Activated CD8-positive, alpha-beta T cell treated with anti-CD3 and anti-CD28 coated beads, Interleukin-2, amount 10 ng/mL, durations not matched to agents 7 days and 5 days (primary cell): ENCODE results near the gene INO80B. TPM values are rescaled to one million over a fixed set of nuclear protein-coding genes. Genes with fewer than 3 reads are reported as not detected.
A peak's percentile ranks its signal among the peaks of the same experiment; 100 is the strongest.

Experiments
- ATAC-seq: fragments of 150-1000 bp; cut with Tn5 transposase; one replicate; pipeline ENCODE4 v1.10.0; 2021; ENCODE audit warnings: moderate library complexity
- CTCF ChIA-PET: fragments of 350-600 bp; sonication (Branson Sonifier 250); formaldehyde crosslinking; loops from one replicate; lab custom pipeline; 2021; ENCODE audit warnings: antibody characterized with exemption; lab: Charles Lee
- POLR2A ChIA-PET: fragments of 350-600 bp; sonication (Branson Sonifier 250); formaldehyde crosslinking; loops from one replicate; lab custom pipeline; 2021; ENCODE audit warnings: antibody characterized with exemption; lab: Charles Lee
- DNase-seq: peaks from one replicate; pipeline ENCODE4 v3.0.0-alpha.2; 2020
- H3K27ac Mint-ChIP-seq: one replicate; pipeline ENCODE4 v1.8.0; 2021; ENCODE audit warnings: mild to moderate bottlenecking, mixed read lengths
- H3K27me3 Mint-ChIP-seq: one replicate; pipeline ENCODE4 v1.8.0; 2021; ENCODE audit warnings: low read depth, mixed read lengths
- H3K36me3 Mint-ChIP-seq: one replicate; pipeline ENCODE4 v1.8.0; 2021; ENCODE audit warnings: low read depth, mixed read lengths
- H3K4me1 Mint-ChIP-seq: one replicate; pipeline ENCODE4 v1.8.0; 2021; ENCODE audit warnings: low read depth, mixed read lengths
- H3K4me3 Mint-ChIP-seq: one replicate; pipeline ENCODE4 v1.8.0; 2021; ENCODE audit warnings: mild to moderate bottlenecking, mixed read lengths
- H3K9me3 Mint-ChIP-seq: one replicate; pipeline ENCODE4 v1.8.0; 2022; ENCODE audit warnings: mixed read lengths; ENCODE audit not compliant: insufficient read depth
- total RNA-seq, 2 experiments: library from RNA; stranded (reverse); gene quantifications; one replicate each; pipeline ENCODE4 v1.2.3, GENCODE V29; 2021

The INO80B gene
- total RNA-seq, 2 experiments from 2014 or later: 25.7 to 29.1 TPM

GRCh38 chr2:74505448-74506246 lies 50.8 kb downstream of the INO80B start:
- no peaks in the 10 kb centered on the region for H3K9me3 Mint-ChIP-seq
- peaks cover 63% of the 10 kb centered on the region for H3K4me1 Mint-ChIP-seq
- peaks cover 35% of the 10 kb centered on the region for H3K27me3 Mint-ChIP-seq
- ChIA-PET POLR2A (interaction anchor here (1.1 to 3.3 kb wide), 3 partner anchors 10 to 24 kb away, joined by 3 to 17 read pairs (median 6); partner anchors contain the start of genes AUP1, HTRA2 and TLX2), CTCF (interaction anchor here (2.4 to 5.1 kb wide), 3 partner anchors 27 to 81 kb away, joined by 21 to 43 read pairs (median 23); no protein-coding TSS in a partner anchor)
- no peak for DNase-seq
- no peak overlapping the region for H3K4me3 Mint-ChIP-seq
- peaks cover 43% of the 10 kb centered on the region for H3K36me3 Mint-ChIP-seq
- ATAC-seq: no peak
- H3K27ac Mint-ChIP-seq: no peak overlapping the region

GRCh38 chr2:74507145-74507925 lies 52.4 kb downstream of the INO80B start, which contains the start of gene PCGF1:
Gene PCGF1, minus strand, starts transcription at chr2:74507695. Its CDS starts 27 bp downstream, at chr2:74507668.
- Mint-ChIP-seq H3K4me3 (peak within 1 kb of the TSS; percentile 100), H3K9me3 (no peaks in the 10 kb centered on the region), H3K27ac (peak within 1 kb of the TSS; percentile 100), H3K36me3 (peaks cover 41% of the 10 kb centered on the region), H3K27me3 (peaks cover 35% of the 10 kb centered on the region), H3K4me1 (peaks cover 55% of the 10 kb centered on the region)
- ATAC-seq (peak; percentile 90), DNase-seq (peak; percentile 99)
- POLR2A ChIA-PET: interaction anchor here (0.9 to 3.3 kb wide), 7 partner anchors 8 to 82 kb away, joined by 3 to 17 read pairs (median 4); partner anchors contain the start of genes AUP1, HTRA2, TLX2 and WBP1
- CTCF ChIA-PET: interaction anchor here (0.7 to 5.1 kb wide), 11 partner anchors 9 to 80 kb away, joined by 3 to 43 read pairs (median 4); partner anchors contain the start of genes AUP1 and HTRA2

Other genes starting within 250 kb of the INO80B start
- 1 to 10 TPM; 1.6 to 2.8 TPM for gene SLC4A5, start 111.7 kb upstream of the INO80B start, total RNA-seq
- 100 to 1,000 TPM; 112 to 115 TPM for gene DCTN1, start 74.8 kb upstream of the INO80B start, total RNA-seq
- 1 to 10 TPM; 1.5 TPM for gene C2orf81, start 33.5 kb upstream of the INO80B start, total RNA-seq
- 10 to 100 TPM; 93.7 to 96.9 TPM for gene WDR54, start 33.4 kb upstream of the INO80B start, total RNA-seq
- gene RTKN, start 13.2 kb upstream of the INO80B start, total RNA-seq: under 1 TPM; 0.37 to 0.57 TPM
- gene WBP1, start 3.4 kb downstream of the INO80B start, total RNA-seq: 10 to 100 TPM; 34.0 to 34.3 TPM
- 10 to 100 TPM; 52.4 to 56.3 TPM for gene MOGS, start 10.3 kb downstream of the INO80B start, total RNA-seq
- gene MRPL53, start 17.6 kb downstream of the INO80B start, total RNA-seq: 10 to 100 TPM; 95.7 to 96.2 TPM
- 10 to 100 TPM; 22.5 to 26.7 TPM for gene CCDC142, start 27.9 kb downstream of the INO80B start, total RNA-seq
- gene TTC31, start 28.0 kb downstream of the INO80B start, total RNA-seq: 10 to 100 TPM; 38.3 to 40.0 TPM
- under 1 TPM; 0.32 to 0.68 TPM for gene LBX2, start 44.5 kb downstream of the INO80B start, total RNA-seq
- 10 to 100 TPM; 20.3 to 28.5 TPM for gene PCGF1, start 52.6 kb downstream of the INO80B start, total RNA-seq
- under 1 TPM; 0.34 to 0.44 TPM for gene TLX2, start 59.4 kb downstream of the INO80B start, total RNA-seq
- gene DQX1, start 71.1 kb downstream of the INO80B start, total RNA-seq: under 1 TPM; 0.18 TPM
- 100 to 1,000 TPM; 119 to 123 TPM for gene AUP1, start 74.6 kb downstream of the INO80B start, total RNA-seq
- 10 to 100 TPM; 48.0 to 49.4 TPM for gene HTRA2, start 74.8 kb downstream of the INO80B start, total RNA-seq
- under 1 TPM; 0.21 to 0.23 TPM for gene LOXL3, start 98.9 kb downstream of the INO80B start, total RNA-seq
- 10 to 100 TPM; 32.4 to 35.9 TPM for gene DOK1, start 99.6 kb downstream of the INO80B start, total RNA-seq
- not detected for gene M1AP, start 193.2 kb downstream of the INO80B start, total RNA-seq
- gene SEMA4F, start 199.2 kb downstream of the INO80B start, total RNA-seq: 1 to 10 TPM; 5.8 to 6.4 TPM